ENCODE results near the gene KANSL2. TPM values are rescaled to one million over a fixed set of nuclear protein-coding genes. Genes with fewer than 3 reads are reported as not detected.
"Not testable (repeated sequence)": the region's sequence is repeated elsewhere in the genome, so short reads cannot be mapped to it uniquely, and the experiment has no call there.

Gene KANSL2
- total RNA-seq, 8 experiments from 2014 or later, result 29.3 to 57.5 (median 41.8) TPM

DNA sequence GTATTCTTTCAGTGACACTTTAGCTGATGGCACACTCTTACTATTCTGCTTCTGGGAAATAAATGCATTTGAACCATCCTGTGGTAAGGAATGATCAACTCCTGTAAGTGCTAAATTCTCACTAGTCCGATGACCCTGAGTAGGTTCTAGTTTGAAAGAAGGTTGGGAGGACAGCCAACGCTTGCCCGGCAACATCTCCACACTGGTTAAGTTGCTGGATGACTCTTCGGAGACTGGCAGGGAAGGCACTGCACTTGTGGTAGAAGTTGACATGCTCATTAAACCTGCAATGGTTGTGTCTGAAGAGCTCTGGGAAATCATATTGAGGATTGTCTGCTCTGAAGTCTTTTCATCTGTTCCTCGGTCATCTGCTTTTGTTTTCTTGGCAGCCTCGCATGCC is 12.0 kb upstream of the KANSL2 start:
- 90 to 100% (median 98%) methylated on average over 1 to 6 of the region's 6 CpGs; no CpG with 5 or more reads in 1 of the 10 experiments for WGBS, 10 experiments

DNA sequence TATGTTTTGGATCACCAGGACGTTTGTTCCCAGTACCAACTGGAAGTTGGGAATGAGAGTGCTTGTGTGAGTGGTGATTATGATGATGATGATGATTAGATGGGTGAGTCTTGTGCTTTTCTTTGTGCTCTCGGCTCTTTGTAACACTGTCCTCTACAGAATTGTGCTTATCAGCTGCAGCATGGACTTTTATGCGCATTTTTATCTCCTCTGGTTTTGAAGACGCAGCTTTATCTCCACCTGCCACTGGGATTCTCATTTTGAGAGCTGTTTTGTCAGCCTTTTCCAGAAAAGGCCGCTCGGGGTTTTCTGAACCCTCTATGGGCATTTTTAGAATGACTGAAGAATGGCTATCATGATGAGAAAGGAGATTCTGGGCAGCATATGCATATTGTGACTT is 11.5 kb upstream of the KANSL2 start:
- H3K4me3 ChIP-seq, result no peak overlapping the region
- H3K4me1 ChIP-seq (replicated peaks in 1 of 2), result no peaks in the 10 kb centered on the region
- H3K27ac ChIP-seq, result no peak overlapping the region
- 75 to 100% (median 90%) methylated on average over 2 to 5 of the region's 6 CpGs; no CpG with 5 or more reads in 1 of the 10 experiments for WGBS, 10 experiments
- in situ Hi-C loops (cut with MboI; ENCODE audit: low pct_unique_long_range_greater_than_20kb in 2 of 9, low sequenced_read_pairs in 9 of 9, unreplicated experiment in 9 of 9), result no loop called here
- ATAC-seq (replicated peaks in 6 of 8), result no peak

More for the DNA sequence above, 12.0 kb upstream of the KANSL2 start:
- ATAC-seq (replicated peaks in 6 of 8), result no peak
- in situ Hi-C loops (cut with MboI; ENCODE audit: low pct_unique_long_range_greater_than_20kb in 2 of 9, low sequenced_read_pairs in 9 of 9, unreplicated experiment in 9 of 9), result no loop called here
- Histone ChIP-seq H3K4me3 (no peak overlapping the region), H3K27ac (no peak overlapping the region), H3K4me1 (replicated peaks in 1 of 2) (no peaks in the 10 kb centered on the region)

DNA sequence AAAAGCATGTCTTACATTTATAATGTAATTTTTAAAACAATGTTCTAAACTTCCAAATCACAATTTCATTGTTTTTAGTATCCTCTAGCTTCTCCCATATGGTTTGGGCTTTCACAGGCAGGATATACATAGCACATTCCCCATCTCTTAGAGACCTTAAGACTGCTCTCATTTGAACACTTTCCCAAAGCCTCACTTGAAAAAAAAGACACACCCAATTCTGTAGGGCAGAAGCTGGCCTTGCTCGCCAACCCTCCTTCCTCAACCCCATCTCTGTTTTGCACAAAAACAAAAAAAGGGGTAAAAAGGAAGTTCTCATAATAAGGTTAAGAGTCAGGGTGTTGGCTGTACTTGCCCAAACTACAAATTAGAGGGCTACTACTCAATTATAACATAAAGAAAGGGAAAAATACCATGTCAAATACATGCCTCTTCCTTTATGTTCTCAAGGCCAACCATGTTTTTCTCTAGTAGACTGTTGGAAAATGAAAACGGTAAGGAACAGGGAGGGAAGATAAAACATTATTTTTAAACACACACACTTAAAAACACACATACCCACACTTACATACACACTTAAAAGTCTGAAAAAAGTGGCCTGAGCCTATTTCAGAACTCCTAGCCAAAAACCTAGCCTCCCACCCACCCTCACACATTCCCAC is 9.9 kb upstream of the KANSL2 start:
- no peak overlapping the region for H3K27ac ChIP-seq
- in situ Hi-C loops (cut with MboI; ENCODE audit: low pct_unique_long_range_greater_than_20kb in 2 of 9, low sequenced_read_pairs in 9 of 9, unreplicated experiment in 9 of 9), result no loop called here
- H3K4me1 ChIP-seq (replicated peaks in 1 of 2), result no peaks in the 10 kb centered on the region
- 55 to 100% (median 92%) methylated on average over 1 to 2 of the region's 2 CpGs; no CpG with 5 or more reads in 3 of the 10 experiments for WGBS, 10 experiments
- H3K4me3 ChIP-seq, result no peak overlapping the region
- ATAC-seq (replicated peaks in 6 of 8), result no peak

DNA sequence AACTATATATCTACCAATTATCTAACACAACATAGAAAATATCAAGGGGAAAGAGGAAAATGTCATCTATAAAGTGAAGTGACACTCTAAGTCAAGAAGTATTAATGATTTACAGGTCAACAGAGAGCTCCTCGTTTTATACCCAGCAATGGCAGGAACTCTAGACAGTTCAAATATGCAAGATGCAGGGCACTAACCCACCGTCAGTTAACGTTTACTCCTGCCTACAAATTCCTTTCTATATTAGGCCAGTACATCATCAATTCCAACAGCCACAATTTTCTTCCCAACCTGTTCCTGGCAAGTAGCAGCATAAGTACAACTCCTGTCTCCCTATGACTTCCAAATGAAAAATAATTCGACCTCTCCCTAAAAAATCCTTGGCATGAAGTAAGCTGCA is 9.0 kb upstream of the KANSL2 start:
- WGBS, 10 experiments, result 58 to 93% (median 78%) methylated on average over 2 to 4 of the region's 4 CpGs; no CpG with 5 or more reads in 1 of the 10 experiments
- Histone ChIP-seq H3K27ac (no peak overlapping the region), H3K4me3 (no peak overlapping the region), H3K4me1 (replicated peaks in 1 of 2) (no peaks in the 10 kb centered on the region)
- in situ Hi-C loops (cut with MboI; ENCODE audit: low pct_unique_long_range_greater_than_20kb in 2 of 9, low sequenced_read_pairs in 9 of 9, unreplicated experiment in 9 of 9), result no loop called here
- ATAC-seq (replicated peaks in 6 of 8), result no peak

DNA sequence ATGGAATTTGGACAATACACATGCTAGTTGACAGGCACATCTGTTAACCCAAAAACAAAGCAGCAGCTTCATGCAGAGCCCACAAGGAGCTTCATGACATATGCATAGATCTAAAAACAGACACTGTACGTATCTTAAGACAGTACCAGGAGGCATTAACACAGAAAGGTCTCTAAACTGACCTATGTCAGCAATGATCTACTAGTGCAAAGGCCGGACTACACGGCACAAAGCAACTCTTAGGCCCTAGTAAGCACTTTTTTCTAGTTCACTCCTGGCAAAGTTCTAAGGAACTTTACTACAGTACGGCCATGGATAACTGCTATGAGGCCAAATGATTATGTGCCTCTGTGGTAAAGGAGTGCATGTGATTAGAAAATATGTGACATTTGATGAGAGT is 8.4 kb upstream of the KANSL2 start:
- Histone ChIP-seq H3K27ac (no peak overlapping the region), H3K4me3 (no peak overlapping the region), H3K4me1 (replicated peaks in 1 of 2) (no peaks in the 10 kb centered on the region)
- in situ Hi-C loops (cut with MboI; ENCODE audit: low pct_unique_long_range_greater_than_20kb in 2 of 9, low sequenced_read_pairs in 9 of 9, unreplicated experiment in 9 of 9), result no loop called here
- no peak for ATAC-seq (replicated peaks in 6 of 8)
- WGBS, 10 experiments, result 65 to 100% (median 76%) methylated on average over 1 to 4 of the region's 4 CpGs; no CpG with 5 or more reads in 2 of the 10 experiments

DNA sequence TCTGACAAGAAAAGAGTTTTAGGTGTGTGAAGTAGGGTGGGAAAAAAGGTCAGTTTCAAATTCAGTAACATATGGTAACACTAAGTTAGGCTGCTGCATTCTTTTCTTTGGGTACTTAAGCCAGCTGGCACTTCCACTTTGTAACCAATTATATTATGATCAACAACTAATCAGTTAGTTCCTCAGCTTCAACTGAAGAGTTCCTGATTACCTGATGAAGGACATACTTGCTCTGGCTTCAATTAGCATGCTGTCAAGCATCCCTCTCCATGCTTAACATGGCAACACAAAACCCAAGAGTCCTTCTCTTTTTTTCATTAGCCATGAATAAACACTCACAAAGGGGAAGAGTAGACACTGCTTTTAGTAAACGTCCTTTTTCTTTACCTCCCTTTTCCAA is 6.8 kb upstream of the KANSL2 start:
- no peak overlapping the region for H3K27ac ChIP-seq
- no peak for ATAC-seq (replicated peaks in 6 of 8)
- H3K4me3 ChIP-seq, result no peak overlapping the region
- in situ Hi-C loops (cut with MboI; ENCODE audit: low pct_unique_long_range_greater_than_20kb in 2 of 9, low sequenced_read_pairs in 9 of 9, unreplicated experiment in 9 of 9), result no loop called here
- WGBS, 10 experiments, result 0 to 85% (median 67%) methylated on average over 1 of the region's 1 CpG
- H3K4me1 ChIP-seq (replicated peaks in 1 of 2), result no peaks in the 10 kb centered on the region

DNA sequence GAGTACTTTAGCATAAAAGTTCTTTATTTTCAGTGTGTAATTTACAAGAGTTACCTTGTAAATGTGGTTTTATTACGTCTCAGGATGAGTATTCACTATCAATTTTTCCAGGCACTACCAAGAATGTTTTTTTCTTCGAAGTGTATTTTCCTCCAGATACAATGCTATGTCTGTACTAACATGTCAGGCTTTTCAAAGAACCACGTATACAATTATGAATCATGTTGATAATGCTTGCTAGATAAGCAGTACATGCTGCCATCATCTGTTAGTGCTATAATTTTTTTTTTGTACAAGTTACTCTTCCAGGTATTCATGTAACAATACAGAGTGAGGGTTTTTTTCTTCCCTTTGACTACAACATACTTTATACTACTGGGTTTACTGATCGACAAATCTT is 5.6 kb upstream of the KANSL2 start:
- Histone ChIP-seq H3K4me1 (replicated peaks in 1 of 2) (no peaks in the 10 kb centered on the region), H3K4me3 (no peak overlapping the region), H3K27ac (no peak overlapping the region)
- in situ Hi-C loops (cut with MboI; ENCODE audit: low pct_unique_long_range_greater_than_20kb in 2 of 9, low sequenced_read_pairs in 9 of 9, unreplicated experiment in 9 of 9), result no loop called here
- ATAC-seq (replicated peaks in 6 of 8), result no peak
- WGBS, 10 experiments, result 78 to 100% (median 98%) methylated on average over 2 to 4 of the region's 4 CpGs

DNA sequence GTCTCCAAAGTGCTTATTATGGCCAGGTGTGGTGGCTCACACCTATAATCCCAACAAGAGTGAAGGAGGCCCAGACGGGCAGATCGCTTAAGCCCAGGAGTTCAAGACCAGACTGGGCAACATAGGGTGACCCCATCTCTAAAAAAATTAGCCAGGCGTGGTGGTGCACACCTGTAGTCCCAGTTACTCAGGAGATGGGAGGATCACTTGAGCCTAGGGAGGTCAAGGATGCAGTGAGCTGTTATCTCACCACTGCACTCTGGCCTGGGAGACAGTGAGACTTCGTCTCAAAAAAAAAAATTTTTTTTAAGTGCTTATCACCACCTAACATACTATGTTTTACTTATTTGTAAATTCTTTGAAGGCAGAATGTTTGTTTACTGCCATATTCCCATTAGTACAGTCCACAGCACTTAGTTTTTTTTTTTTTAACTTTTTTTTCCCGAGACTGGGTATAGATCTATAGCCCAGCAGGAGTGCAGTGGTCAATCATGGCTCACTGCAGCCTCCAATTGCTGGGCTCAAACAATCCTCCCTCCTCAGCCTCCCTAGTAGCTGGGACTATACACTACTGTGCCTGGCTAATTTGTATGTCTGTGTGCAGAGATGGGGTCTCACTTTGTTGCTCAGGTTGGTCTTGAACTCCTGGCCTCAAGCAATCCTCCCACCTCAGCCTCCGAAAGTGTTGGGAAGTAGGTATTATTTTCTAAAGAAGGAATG is 4.7 kb upstream of the KANSL2 start:
- no peak for ATAC-seq (replicated peaks in 6 of 8)
- Histone ChIP-seq H3K27ac (no peak overlapping the region), H3K4me3 (no peak overlapping the region), H3K4me1 (replicated peaks in 1 of 2) (no peaks in the 10 kb centered on the region)
- in situ Hi-C loops (cut with MboI; ENCODE audit: low pct_unique_long_range_greater_than_20kb in 2 of 9, low sequenced_read_pairs in 9 of 9, unreplicated experiment in 9 of 9), result no loop called here
- 75 to 100% (median 94%) methylated on average over 1 to 4 of the region's 6 CpGs; no CpG with 5 or more reads in 2 of the 10 experiments for WGBS, 10 experiments

DNA sequence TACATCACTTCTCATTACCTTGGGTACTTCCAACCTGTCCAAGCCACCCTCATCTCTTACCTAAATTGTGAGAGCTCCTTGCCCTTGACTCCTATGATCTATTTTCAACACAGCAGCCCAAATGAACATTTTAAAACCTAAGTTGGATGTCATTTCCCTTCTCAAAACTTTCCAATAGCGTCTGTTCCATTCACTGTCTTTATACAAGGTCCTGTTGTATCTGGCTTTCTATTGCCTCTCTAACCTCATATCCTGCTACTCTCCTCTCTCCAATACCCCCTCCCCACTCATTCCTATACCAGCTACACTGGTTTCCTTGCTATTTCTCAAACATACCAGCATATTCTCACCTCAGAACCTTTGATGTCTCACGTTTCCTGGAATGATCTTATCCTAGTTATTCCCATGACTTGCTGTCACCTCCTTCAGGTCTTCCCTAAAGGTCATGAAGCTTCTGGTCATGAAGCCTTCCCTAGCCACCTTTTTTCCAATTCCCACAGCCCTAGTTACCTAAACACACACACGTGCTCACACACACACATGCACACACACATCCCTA is 4.1 kb upstream of the KANSL2 start:
- H3K4me3 ChIP-seq, result no peak overlapping the region
- WGBS, 10 experiments, result 30 to 79% (median 57%) methylated on average over 2 to 3 of the region's 3 CpGs; no CpG with 5 or more reads in 2 of the 10 experiments
- H3K4me1 ChIP-seq (replicated peaks in 1 of 2), result no peaks in the 10 kb centered on the region
- in situ Hi-C loops (cut with MboI; ENCODE audit: low pct_unique_long_range_greater_than_20kb in 2 of 9, low sequenced_read_pairs in 9 of 9, unreplicated experiment in 9 of 9), result no loop called here
- no peak overlapping the region for H3K27ac ChIP-seq
- ATAC-seq (replicated peaks in 6 of 8), result no peak

DNA sequence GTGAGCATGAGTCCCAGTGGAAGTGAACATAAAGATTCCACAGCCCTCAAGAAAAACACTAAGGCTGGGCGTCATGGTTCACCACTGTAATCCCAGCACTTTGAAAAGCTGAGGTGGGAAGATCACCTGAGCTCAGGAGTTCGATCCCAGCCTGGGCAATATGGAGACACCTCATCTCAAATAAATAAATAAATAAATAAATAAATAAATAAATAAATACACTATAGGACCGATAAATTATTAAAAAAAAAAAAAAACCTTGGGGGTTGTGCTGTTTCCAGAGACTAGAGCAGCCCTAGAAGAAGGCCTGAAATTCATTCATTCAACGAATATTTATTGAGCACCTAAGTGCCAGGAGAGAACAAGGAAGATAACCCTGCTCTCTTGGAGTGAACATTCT is 1.5 kb upstream of the KANSL2 start:
- in situ Hi-C loops (cut with MboI; ENCODE audit: low pct_unique_long_range_greater_than_20kb in 2 of 9, low sequenced_read_pairs in 9 of 9, unreplicated experiment in 9 of 9), result no loop called here
- Histone ChIP-seq H3K27ac (no peak overlapping the region), H3K4me3 (no peak overlapping the region), H3K4me1 (replicated peaks in 1 of 2) (peaks cover 17 to 21% of the 10 kb centered on the region in 2 donors)
- ATAC-seq (replicated peaks in 6 of 8), result no peak
- WGBS, 10 experiments, result 64 to 100% (median 85%) methylated on average over 1 to 4 of the region's 4 CpGs

DNA sequence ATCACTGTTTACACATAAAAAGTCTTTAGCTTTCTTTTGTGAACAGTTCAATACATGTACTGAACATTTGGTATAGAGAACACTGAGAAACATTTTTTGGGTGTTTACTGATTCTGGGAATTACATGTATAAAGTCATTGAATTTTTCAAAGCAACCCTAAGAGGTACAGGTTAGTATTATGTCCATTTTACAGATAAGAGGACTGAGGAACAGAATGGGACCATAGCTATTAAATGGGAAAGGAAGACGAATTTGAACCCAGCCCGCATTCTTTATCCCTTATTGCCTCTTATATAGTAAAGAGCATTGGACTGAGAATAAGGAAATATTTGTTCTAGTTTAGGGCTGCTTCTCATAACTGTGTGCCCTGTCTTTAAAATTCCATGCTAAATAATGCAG is 889 bp upstream of the KANSL2 start:
- 60 to 100% (median 93%) methylated on average over 1 to 2 of the region's 2 CpGs for WGBS, 10 experiments
- H3K4me3 ChIP-seq, result peak overlapping the region; percentile 64 to 90 (median 79)
- no peak overlapping the region for H3K27ac ChIP-seq
- H3K4me1 ChIP-seq (replicated peaks in 1 of 2), result peaks cover 17 to 24% of the 10 kb centered on the region in 2 donors
- no peak for ATAC-seq (replicated peaks in 6 of 8)
- in situ Hi-C loops (cut with MboI; ENCODE audit: low pct_unique_long_range_greater_than_20kb in 2 of 9, low sequenced_read_pairs in 9 of 9, unreplicated experiment in 9 of 9), result no loop called here

DNA sequence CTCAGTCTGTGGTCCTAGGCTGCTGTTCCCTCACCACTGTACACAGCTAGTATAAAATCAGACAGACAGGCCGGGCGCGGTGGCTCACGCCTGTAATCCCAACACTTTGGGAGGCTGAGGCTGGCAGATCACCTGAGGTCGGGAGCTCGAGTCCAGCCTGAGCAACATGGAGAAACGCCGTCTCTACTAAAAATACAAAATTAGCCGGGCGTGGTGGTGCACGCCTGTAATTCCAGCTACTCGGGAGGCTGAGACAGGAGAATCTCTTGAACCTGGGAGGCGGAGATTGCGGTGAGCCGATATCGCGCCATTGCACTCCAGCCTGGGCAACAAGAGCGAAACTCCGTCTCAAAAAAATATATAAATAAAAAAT is 481 bp upstream of the KANSL2 start:
- Histone ChIP-seq H3K4me3 (peak overlapping the region; percentile 64 to 90 (median 79)), H3K27ac (peak overlapping the region in 1 of 2 donors; percentile 38), H3K4me1 (replicated peaks in 1 of 2) (peaks cover 17 to 24% of the 10 kb centered on the region in 2 donors)
- ATAC-seq (replicated peaks in 6 of 8), result peak in 2 of 8 experiments; percentile 4 to 6
- in situ Hi-C loops (cut with MboI; ENCODE audit: low pct_unique_long_range_greater_than_20kb in 2 of 9, low sequenced_read_pairs in 9 of 9, unreplicated experiment in 9 of 9), result not testable (repeated sequence)
- WGBS, 10 experiments, result 0 to 97% (median 60%) methylated on average over 2 to 9 of the region's 19 CpGs; no CpG with 5 or more reads in 1 of the 10 experiments

DNA sequence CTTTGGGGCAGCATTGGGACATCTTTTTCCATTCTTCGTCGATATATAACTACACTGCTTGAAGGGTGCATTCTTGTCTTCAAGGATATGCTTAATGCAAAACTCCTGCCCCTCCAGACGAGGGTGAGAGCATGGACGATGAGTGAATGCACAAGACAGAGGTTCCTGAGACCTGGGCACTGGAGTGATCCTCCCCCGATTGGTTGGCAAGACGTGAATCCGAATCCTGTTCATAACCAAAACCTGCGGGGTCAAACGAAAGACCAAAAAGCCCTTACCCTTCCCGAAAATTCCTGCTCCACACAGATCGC is 684 bp downstream of the KANSL2 start:
- H3K4me1 ChIP-seq (replicated peaks in 1 of 2), result peaks cover 17 to 24% of the 10 kb centered on the region in 2 donors

More for the DNA sequence above, 684 bp downstream of the KANSL2 start:
- in situ Hi-C loops (cut with MboI; ENCODE audit: low pct_unique_long_range_greater_than_20kb in 2 of 9, low sequenced_read_pairs in 9 of 9, unreplicated experiment in 9 of 9), result no loop called here
- Histone ChIP-seq H3K27ac (peak overlapping the region; percentile 86 to 91), H3K4me3 (peak overlapping the region; percentile 64 to 90 (median 79))
- 0 to 7% (median 0%) methylated on average over 1 to 7 of the region's 11 CpGs; no CpG with 5 or more reads in 2 of the 10 experiments for WGBS, 10 experiments
- ATAC-seq (replicated peaks in 6 of 8), result peak in 3 of 8 experiments; percentile 0 to 1 (median 1)

All from motor neuron (in vitro differentiated cells).